ENCODE results near the gene TMEM135. TPM values are rescaled to one million over a fixed set of nuclear protein-coding genes. Genes with fewer than 3 reads are reported as not detected.
"Not testable (repeated sequence)": the region's sequence is repeated elsewhere in the genome, so short reads cannot be mapped to it uniquely, and the experiment has no call there.

Gene TMEM135
- total RNA-seq, 4 donors from 2014 or later: 13.1 to 123 (median 19.1) TPM

GRCh38 chr11:87022254-87022653, 15.5 kb upstream of the TMEM135 start:
- TF ChIP-seq POLR2AphosphoS5 (IDR thresholded peaks at IDR 0.05): no peak
- no peak for TF ChIP-seq CTCF (IDR thresholded peaks at IDR 0.05)
- TF ChIP-seq POLR2A (IDR thresholded peaks at IDR 0.05): no peak
- TF ChIP-seq EP300 (IDR thresholded peaks at IDR 0.05; ENCODE audit: low read depth): no peak
- Histone ChIP-seq H3K27me3 (no peaks in the 10 kb centered on the region), H3K36me3 (no peaks in the 10 kb centered on the region), H3K4me1 (peaks cover 0 to 11% (median 8%) of the 10 kb centered on the region in 4 donors), H3K9me3 (no peaks in the 10 kb centered on the region), H3K27ac (no peak overlapping the region), H3K4me3 (no peak overlapping the region)
- intact Hi-C loops (cut with DNase I; ENCODE audit: low total_unique reads): no loop called here
- in situ Hi-C loops (cut with MboI; ENCODE audit: low pct_ligation_motif_present in 1 of 4, low pct_unique_long_range_greater_than_20kb in 1 of 4, low sequenced_read_pairs in 3 of 4): no loop called here
- DNase-seq: no peak
- 69 to 75% methylated on average over 1 of the region's 1 CpG for WGBS, 2 donors (ENCODE audit: low coverage in 1 of 2)

GRCh38 chr11:87022738-87023137, 15.0 kb upstream of the TMEM135 start:
- intact Hi-C loops (cut with DNase I; ENCODE audit: low total_unique reads): no loop called here
- Histone ChIP-seq H3K4me3 (no peak overlapping the region), H3K27me3 (no peaks in the 10 kb centered on the region), H3K4me1 (peaks cover 0 to 11% (median 8%) of the 10 kb centered on the region in 4 donors), H3K27ac (no peak overlapping the region), H3K36me3 (no peaks in the 10 kb centered on the region), H3K9me3 (no peaks in the 10 kb centered on the region)
- 62 to 83% methylated on average over 2 to 3 of the region's 3 CpGs for WGBS, 2 donors (ENCODE audit: low coverage in 1 of 2)
- no peak for TF ChIP-seq EP300 (IDR thresholded peaks at IDR 0.05; ENCODE audit: low read depth)
- no peak for TF ChIP-seq CTCF (IDR thresholded peaks at IDR 0.05)
- TF ChIP-seq POLR2A (IDR thresholded peaks at IDR 0.05): no peak
- TF ChIP-seq POLR2AphosphoS5 (IDR thresholded peaks at IDR 0.05): no peak
- DNase-seq: no peak
- in situ Hi-C loops (cut with MboI; ENCODE audit: low pct_ligation_motif_present in 1 of 4, low pct_unique_long_range_greater_than_20kb in 1 of 4, low sequenced_read_pairs in 3 of 4): no loop called here

- WGBS, 2 donors (ENCODE audit: low coverage in 1 of 2): 77 to 97% methylated on average over 1 of the region's 1 CpG
- H3K4me1 ChIP-seq; H3K9me3 ChIP-seq; H3K4me3 ChIP-seq; intact Hi-C loops (cut with DNase I; ENCODE audit: low total_unique reads); DNase-seq; H3K27me3 ChIP-seq; H3K27ac ChIP-seq; in situ Hi-C loops (cut with MboI; ENCODE audit: low pct_ligation_motif_present in 1 of 4, low pct_unique_long_range_greater_than_20kb in 1 of 4, low sequenced_read_pairs in 3 of 4); H3K36me3 ChIP-seq: not testable (repeated sequence)
Observed at GRCh38 chr11:87026415-87026814, 11.3 kb upstream of the TMEM135 start.

GRCh38 chr11:87030458-87031054, 7.2 kb upstream of the TMEM135 start:
- TF ChIP-seq EP300 (IDR thresholded peaks at IDR 0.05; ENCODE audit: low read depth): no peak
- TF ChIP-seq POLR2A (IDR thresholded peaks at IDR 0.05): no peak
- no peak for TF ChIP-seq POLR2AphosphoS5 (IDR thresholded peaks at IDR 0.05)
- no peak for TF ChIP-seq CTCF (IDR thresholded peaks at IDR 0.05)
- WGBS, 2 donors (ENCODE audit: low coverage in 1 of 2): 64 to 69% methylated on average over 5 of the region's 5 CpGs
- Histone ChIP-seq H3K9me3 (no peaks in the 10 kb centered on the region), H3K27me3 (no peaks in the 10 kb centered on the region), H3K4me3 (no peak overlapping the region), H3K27ac (no peak overlapping the region), H3K36me3 (no peaks in the 10 kb centered on the region), H3K4me1 (peaks cover 0 to 8% (median 0%) of the 10 kb centered on the region in 4 donors)
- DNase-seq: no peak
- intact Hi-C loops (cut with DNase I; ENCODE audit: low total_unique reads): no loop called here
- in situ Hi-C loops (cut with MboI; ENCODE audit: low pct_ligation_motif_present in 1 of 4, low pct_unique_long_range_greater_than_20kb in 1 of 4, low sequenced_read_pairs in 3 of 4): no loop called here

All from transverse colon (tissue), 4 donors.